Osteoblast (primary cell): ENCODE results near the gene RHPN2. TPM values are rescaled to one million over a fixed set of nuclear protein-coding genes. Genes with fewer than 3 reads are reported as not detected.
"Not testable (repeated sequence)": the region's sequence is repeated elsewhere in the genome, so short reads cannot be mapped to it uniquely, and the experiment has no call there.

Experiments
- DNase-seq: peaks from one replicate; pipeline ENCODE4 v3.0.0; 2011; ENCODE audit warnings: low spot score, mixed read lengths; ENCODE audit not compliant: insufficient read length; ENCODE audit errors: missing footprints
- H2AFZ ChIP-seq: 2 replicates; pipeline ENCODE4 v1.6.0; 2011; ENCODE audit warnings: mild to moderate bottlenecking, low read length
- H3K27ac ChIP-seq: 2 replicates; pipeline ENCODE4 v1.5.1; 2011; ENCODE audit warnings: mild to moderate bottlenecking, low read depth, low read length, moderate library complexity
- H3K27me3 ChIP-seq: 2 replicates; pipeline ENCODE4 v1.6.0; 2012; ENCODE audit warnings: mild to moderate bottlenecking, control low read depth, inconsistent platforms, low read length, moderate library complexity; ENCODE audit not compliant: insufficient read depth
- H3K36me3 ChIP-seq: 2 replicates; pipeline ENCODE4 v1.5.1; 2011; ENCODE audit warnings: mild to moderate bottlenecking, low read length, control low read depth, moderate library complexity; ENCODE audit not compliant: insufficient read depth
- H3K4me1 ChIP-seq: 2 replicates; pipeline ENCODE4 v1.5.1; 2011; ENCODE audit warnings: mild to moderate bottlenecking, low read length, control low read depth, moderate library complexity; ENCODE audit not compliant: insufficient read depth
- H3K4me2 ChIP-seq: 2 replicates; pipeline ENCODE4 v1.6.0; 2011; ENCODE audit warnings: mild to moderate bottlenecking, low read length; ENCODE audit not compliant: insufficient read depth
- H3K4me3 ChIP-seq: fragments of 200-600 bp; sonication (generic); 3 replicates; pipeline ENCODE4 v1.5.1; 2012; ENCODE audit warnings: mild to moderate bottlenecking, low read length, inconsistent platforms; ENCODE audit not compliant: insufficient read depth
- H3K79me2 ChIP-seq: 2 replicates; pipeline ENCODE4 v1.6.0; 2012; ENCODE audit warnings: mild to moderate bottlenecking, low read length, control low read depth, inconsistent platforms; ENCODE audit not compliant: insufficient read depth
- H3K9me3 ChIP-seq: 2 replicates; pipeline ENCODE4 v1.5.1; 2011; ENCODE audit warnings: low read depth, low read length, control low read depth
- H4K20me1 ChIP-seq: 2 replicates; pipeline ENCODE4 v1.6.0; 2012; ENCODE audit warnings: mild to moderate bottlenecking, low read length, control low read depth; ENCODE audit not compliant: insufficient read depth
- total RNA-seq: library from RNA; depleted of rRNA; stranded (reverse); fragments of >200 nt; gene quantifications from 2 replicates; pipeline ENCODE4 v1.2.3, GENCODE V29; 2012
- TF ChIP-seq, protein P1 (sequence below): IDR thresholded peaks from 2 replicates; pipeline ENCODE4 v1.5.1; 2011; ENCODE audit warnings: mild to moderate bottlenecking, low read depth, low read length, moderate library complexity; ENCODE audit errors: extremely low read depth

RHPN2 gene
- total RNA-seq, 1 donor: 1.4 TPM

DNA sequence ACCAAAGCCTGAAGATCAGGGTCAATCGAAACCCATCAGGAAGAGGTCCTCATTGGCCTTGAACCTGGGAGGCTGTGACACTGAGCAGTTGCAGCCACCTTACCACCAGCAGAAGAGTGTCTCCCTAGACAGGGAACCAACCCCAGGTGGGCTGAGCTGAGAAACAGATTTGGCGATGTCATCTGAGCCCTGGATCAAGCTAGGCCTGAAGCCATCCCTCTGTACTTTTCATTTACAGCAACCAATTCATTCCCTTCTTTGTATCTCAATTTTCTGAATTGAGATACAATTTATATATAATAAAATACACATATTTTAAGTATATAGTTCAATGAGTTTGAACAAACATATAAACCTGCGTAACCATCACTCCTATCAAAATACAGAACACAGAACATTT is 14.6 kb downstream of the RHPN2 start:
- DNase-seq: no peak
- H3K36me3 ChIP-seq: no peaks in the 10 kb centered on the region
- TF ChIP-seq, protein P1, sequence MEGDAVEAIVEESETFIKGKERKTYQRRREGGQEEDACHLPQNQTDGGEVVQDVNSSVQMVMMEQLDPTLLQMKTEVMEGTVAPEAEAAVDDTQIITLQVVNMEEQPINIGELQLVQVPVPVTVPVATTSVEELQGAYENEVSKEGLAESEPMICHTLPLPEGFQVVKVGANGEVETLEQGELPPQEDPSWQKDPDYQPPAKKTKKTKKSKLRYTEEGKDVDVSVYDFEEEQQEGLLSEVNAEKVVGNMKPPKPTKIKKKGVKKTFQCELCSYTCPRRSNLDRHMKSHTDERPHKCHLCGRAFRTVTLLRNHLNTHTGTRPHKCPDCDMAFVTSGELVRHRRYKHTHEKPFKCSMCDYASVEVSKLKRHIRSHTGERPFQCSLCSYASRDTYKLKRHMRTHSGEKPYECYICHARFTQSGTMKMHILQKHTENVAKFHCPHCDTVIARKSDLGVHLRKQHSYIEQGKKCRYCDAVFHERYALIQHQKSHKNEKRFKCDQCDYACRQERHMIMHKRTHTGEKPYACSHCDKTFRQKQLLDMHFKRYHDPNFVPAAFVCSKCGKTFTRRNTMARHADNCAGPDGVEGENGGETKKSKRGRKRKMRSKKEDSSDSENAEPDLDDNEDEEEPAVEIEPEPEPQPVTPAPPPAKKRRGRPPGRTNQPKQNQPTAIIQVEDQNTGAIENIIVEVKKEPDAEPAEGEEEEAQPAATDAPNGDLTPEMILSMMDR: no peak

DNA sequence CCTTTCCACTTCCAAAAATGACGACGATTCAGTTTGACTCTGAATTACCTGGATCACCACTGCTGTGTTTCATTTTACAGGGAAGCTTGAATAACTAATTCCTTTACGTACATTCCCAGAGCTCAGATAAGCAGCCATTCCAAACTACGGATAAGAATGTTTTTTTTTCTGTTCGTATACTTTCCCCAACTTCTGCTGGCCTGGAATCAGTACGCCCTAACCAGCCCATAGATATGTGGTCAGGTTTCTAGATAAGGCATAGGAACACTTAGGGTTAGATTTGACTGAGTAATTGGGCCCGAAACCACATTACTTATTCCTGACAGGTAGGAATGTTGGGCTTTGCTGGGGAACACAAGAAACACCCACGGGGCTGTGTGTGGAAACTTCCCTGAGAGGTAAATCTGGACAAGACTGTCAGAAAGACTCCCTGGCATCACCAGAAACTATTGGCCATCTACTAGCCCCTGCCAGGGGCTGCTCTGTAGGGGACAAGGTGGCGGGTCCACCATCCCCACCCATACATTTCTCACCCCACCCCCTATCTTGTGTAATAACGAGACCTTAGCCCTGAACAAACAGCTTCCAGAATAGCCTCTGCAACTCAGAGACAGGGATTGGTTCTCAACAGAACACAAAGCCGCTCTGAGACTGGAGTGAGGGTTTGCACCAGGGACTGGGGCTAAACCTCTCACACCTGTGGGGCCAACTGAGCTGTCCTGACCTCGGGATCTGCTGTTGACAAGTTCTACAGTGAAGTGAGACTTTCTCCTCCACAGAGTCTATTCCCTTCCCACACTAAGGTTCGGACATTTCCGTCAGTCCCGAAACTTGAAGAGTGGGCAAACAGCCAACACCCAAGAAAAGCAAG is 15.6 kb downstream of the RHPN2 start:
- Histone ChIP-seq H3K4me1 (no peaks in the 10 kb centered on the region), H3K4me2 (no peak overlapping the region), H2AFZ (no peak overlapping the region), H3K4me3 (no peak overlapping the region), H3K27me3 (no peaks in the 10 kb centered on the region), H3K9me3 (no peaks in the 10 kb centered on the region), H3K27ac (no peak overlapping the region), H4K20me1 (no peaks in the 10 kb centered on the region), H3K79me2 (no peaks in the 10 kb centered on the region), H3K36me3 (no peaks in the 10 kb centered on the region)
- DNase-seq: peak; percentile 49
- TF ChIP-seq, protein P1: no peak

More for the DNA sequence above, 14.6 kb downstream of the RHPN2 start:
- Histone ChIP-seq H3K4me1 (no peaks in the 10 kb centered on the region), H3K4me2 (no peak overlapping the region), H3K27ac (no peak overlapping the region), H3K9me3 (no peaks in the 10 kb centered on the region), H3K27me3 (no peaks in the 10 kb centered on the region), H4K20me1 (no peaks in the 10 kb centered on the region), H3K79me2 (no peaks in the 10 kb centered on the region), H2AFZ (no peak overlapping the region), H3K4me3 (no peak overlapping the region)

DNA sequence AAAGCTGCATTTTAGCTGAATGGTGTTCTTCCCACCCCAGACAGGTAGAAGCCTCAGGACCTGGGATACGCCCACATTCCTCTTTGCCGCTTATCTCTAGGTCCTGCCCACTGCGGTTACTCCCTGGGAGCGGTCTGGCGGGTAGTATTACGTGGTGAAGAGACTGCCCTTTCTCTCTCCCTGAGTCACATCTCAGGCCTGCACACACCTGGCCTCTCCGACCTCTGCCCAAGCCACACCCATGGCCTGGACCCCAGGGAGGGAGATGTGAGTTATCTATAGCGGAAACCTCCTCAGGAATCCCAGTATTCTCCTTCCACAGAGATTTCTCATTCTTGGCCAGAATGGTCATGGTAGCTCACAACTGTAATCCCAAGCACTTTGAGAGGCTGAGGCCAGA is 17.3 kb downstream of the RHPN2 start:
- Histone ChIP-seq H3K4me2 (no peak overlapping the region), H2AFZ (no peak overlapping the region)

DNA sequence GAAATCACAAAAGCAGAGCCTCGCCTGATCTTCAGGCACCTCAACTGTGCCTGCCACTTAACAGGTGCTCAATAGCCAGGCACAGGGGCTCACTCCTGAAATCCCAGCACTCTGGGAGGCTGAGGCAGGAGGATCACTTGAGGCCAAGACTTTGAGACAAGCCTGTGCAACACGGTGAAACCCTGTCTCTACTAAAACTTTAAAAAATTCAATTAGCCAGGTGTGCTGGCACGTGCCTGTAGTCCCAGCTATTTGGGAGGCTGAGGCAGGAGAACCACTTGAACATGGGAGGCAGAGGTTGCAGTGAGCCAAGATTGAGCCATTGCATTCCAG is 22.9 kb downstream of the RHPN2 start:
- H3K79me2 ChIP-seq, H3K9me3 ChIP-seq, H3K27me3 ChIP-seq, H3K4me3 ChIP-seq, H3K4me2 ChIP-seq, H3K36me3 ChIP-seq, H3K4me1 ChIP-seq, DNase-seq, H2AFZ ChIP-seq, H4K20me1 ChIP-seq, H3K27ac ChIP-seq: not testable (repeated sequence)

More for the DNA sequence above, 17.3 kb downstream of the RHPN2 start:
- TF ChIP-seq, protein P1: no peak
- Histone ChIP-seq H3K9me3 (no peaks in the 10 kb centered on the region), H3K79me2 (no peaks in the 10 kb centered on the region), H3K27ac (no peak overlapping the region), H4K20me1 (no peaks in the 10 kb centered on the region), H3K27me3 (no peaks in the 10 kb centered on the region), H3K4me3 (no peak overlapping the region), H3K36me3 (no peaks in the 10 kb centered on the region), H3K4me1 (no peaks in the 10 kb centered on the region)
- no peak for DNase-seq
